ENCODE results near the gene UNC13B.

Gene UNC13B

GRCh38 chr9:35422346-35422745 lies 260.5 kb downstream of the UNC13B start:
- no peak for DNase-seq (ENCODE audit: low read depth in 2 of 3, low spot score in 1 of 3)

GRCh38 chr9:35422753-35423152 lies 260.9 kb downstream of the UNC13B start:
- DNase-seq (ENCODE audit: low read depth in 2 of 3, low spot score in 1 of 3): no peak

- DNase-seq (ENCODE audit: low read depth in 2 of 3, low spot score in 1 of 3): no peak
Measured at GRCh38 chr9:35423499-35423898, 261.7 kb downstream of the UNC13B start.

GRCh38 chr9:35424356-35425352 lies 262.8 kb downstream of the UNC13B start:
- no peak for DNase-seq (ENCODE audit: low read depth in 2 of 3, low spot score in 1 of 3)

GRCh38 chr9:35426627-35427026 lies 264.8 kb downstream of the UNC13B start:
- no peak for DNase-seq (ENCODE audit: low read depth in 2 of 3, low spot score in 1 of 3)

- no peak for DNase-seq (ENCODE audit: low read depth in 2 of 3, low spot score in 1 of 3)
Measured at GRCh38 chr9:35431467-35431866, 269.7 kb downstream of the UNC13B start.

GRCh38 chr9:35432076-35432475 lies 270.3 kb downstream of the UNC13B start:
- DNase-seq (ENCODE audit: low read depth in 2 of 3, low spot score in 1 of 3): no peak

- no peak for DNase-seq (ENCODE audit: low read depth in 2 of 3, low spot score in 1 of 3)
Measured at GRCh38 chr9:35436933-35437332, 275.1 kb downstream of the UNC13B start.

GRCh38 chr9:35446012-35446411 lies 284.2 kb downstream of the UNC13B start:
- DNase-seq (ENCODE audit: low read depth in 2 of 3, low spot score in 1 of 3): no peak

- no peak for DNase-seq (ENCODE audit: low read depth in 2 of 3, low spot score in 1 of 3)
Measured at GRCh38 chr9:35448496-35448895, 286.7 kb downstream of the UNC13B start.

- no peak for DNase-seq (ENCODE audit: low read depth in 2 of 3, low spot score in 1 of 3)
Measured at GRCh38 chr9:35452481-35452880, 290.7 kb downstream of the UNC13B start.

GRCh38 chr9:35453786-35454185 lies 292.0 kb downstream of the UNC13B start:
- DNase-seq (ENCODE audit: low read depth in 2 of 3, low spot score in 1 of 3): no peak

Data from stimulated activated CD4-positive, alpha-beta T cell treated with anti-CD3 and anti-CD28 coated beads, Interleukin-12 subunit alpha, Interleukin-12 subunit beta, amount 100 ng/mL, for 48 hours (primary cell).